ENCODE results near the gene SOX6.

GRCh38 chr11:15920856-15921629, 435.3 kb downstream of the SOX6 start:
- TF ChIP-seq CTCF (IDR thresholded peaks at IDR 0.05): no peak
- TF ChIP-seq POLR2AphosphoS5 (IDR thresholded peaks at IDR 0.05; ENCODE audit: low read depth, low read length): no peak
- no peak for TF ChIP-seq REST (IDR thresholded peaks at IDR 0.05; ENCODE audit: insufficient read depth in 1 of 2, low read depth in 2 of 2, low read length in 1 of 2)
- TF ChIP-seq SIN3A (IDR thresholded peaks at IDR 0.05; ENCODE audit: borderline replicate concordance, insufficient read depth, low read depth, low read length): no peak
